Measurements from ENCODE around the gene PDE6D. TPM values are rescaled to one million over a fixed set of nuclear protein-coding genes. Genes with fewer than 3 reads are reported as not detected.
A peak's percentile ranks its signal among the peaks of the same experiment; 100 is the strongest.

PDE6D gene
- total and polyA plus RNA-seq, 2 of the 13 experiments (the other 11 are each of a cell fraction or from before 2014, with no cell fraction given) = 14.1 to 23.2 TPM

DNA sequence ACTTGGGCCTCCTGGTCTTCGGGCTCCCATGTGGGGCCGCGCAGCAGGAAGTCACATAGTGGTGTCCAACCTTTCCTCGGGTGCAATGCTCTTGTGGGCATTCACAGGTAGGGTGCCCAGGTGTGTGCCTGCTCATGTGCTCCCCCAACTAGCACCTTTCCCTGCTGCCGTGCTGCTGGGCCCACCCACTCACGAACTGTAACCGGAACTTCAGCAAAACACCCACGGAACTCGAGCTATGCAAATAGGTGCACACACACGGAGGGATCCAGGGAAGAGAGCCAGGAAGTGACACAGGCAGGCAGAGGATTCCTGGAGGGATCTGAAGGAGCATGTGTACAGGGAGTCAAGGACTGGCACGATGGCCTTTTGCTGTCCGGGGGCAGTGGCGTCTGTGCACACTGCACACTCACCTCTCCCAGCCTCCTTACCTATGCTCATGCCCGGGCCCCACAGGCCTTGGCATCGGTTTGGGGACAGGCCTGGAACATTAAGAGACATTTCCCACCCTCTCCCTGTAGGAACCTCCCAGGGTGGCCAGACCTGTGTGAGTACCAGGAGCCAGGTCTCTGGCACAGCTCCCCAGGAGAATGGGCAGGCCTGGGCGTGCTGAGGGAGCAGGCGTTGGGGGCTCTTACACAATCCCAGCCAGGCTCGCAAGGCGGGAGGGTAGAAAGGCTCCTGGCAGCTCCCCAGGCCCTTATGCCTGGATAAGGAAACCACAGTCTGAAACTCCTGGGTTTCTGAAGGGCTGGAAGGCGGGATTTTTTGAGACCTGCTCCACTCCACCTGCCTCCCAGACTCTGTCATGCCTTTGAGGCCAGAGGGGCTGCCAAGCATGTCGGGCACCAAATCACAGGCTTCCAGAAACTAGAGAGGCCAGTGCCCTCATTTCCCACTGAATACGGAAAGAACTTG, 79.4 kb downstream of the PDE6D start (continued):
- TF ChIP-seq PHF5A (CRISPR knock-in tag; IDR thresholded peaks at IDR 0.05; ENCODE audit: low read depth, unreplicated experiment) (no peak), POGZ (CRISPR knock-in tag; IDR thresholded peaks at IDR 0.05) (peak; percentile 32; the same call in 1 of the 2 replicates), AFF4 (CRISPR knock-in tag; IDR thresholded peaks at IDR 0.05) (no peak), ZNF883 (CRISPR knock-in tag; IDR thresholded peaks at IDR 0.05; ENCODE audit: not compliant biosample characterization) (peak; percentile 74), MAFG (CRISPR knock-in tag; IDR thresholded peaks at IDR 0.05) (no peak), KDM5B (CRISPR knock-in tag; IDR thresholded peaks at IDR 0.05; ENCODE audit: borderline replicate concordance) (peak; percentile 55; the same call in 1 of the 2 replicates), EED (CRISPR knock-in tag; IDR thresholded peaks at IDR 0.05) (peak; percentile 62; the same call in 1 of the 2 replicates), ZNF34 (CRISPR knock-in tag; IDR thresholded peaks at IDR 0.05; ENCODE audit: borderline replicate concordance) (no peak), REL (CRISPR knock-in tag; conservative IDR thresholded peaks at IDR 0.05) (0 out of 2 replicates have a peak, but pooled peaks have one; percentile 13)
- TF ChIP-seq, protein P1, sequence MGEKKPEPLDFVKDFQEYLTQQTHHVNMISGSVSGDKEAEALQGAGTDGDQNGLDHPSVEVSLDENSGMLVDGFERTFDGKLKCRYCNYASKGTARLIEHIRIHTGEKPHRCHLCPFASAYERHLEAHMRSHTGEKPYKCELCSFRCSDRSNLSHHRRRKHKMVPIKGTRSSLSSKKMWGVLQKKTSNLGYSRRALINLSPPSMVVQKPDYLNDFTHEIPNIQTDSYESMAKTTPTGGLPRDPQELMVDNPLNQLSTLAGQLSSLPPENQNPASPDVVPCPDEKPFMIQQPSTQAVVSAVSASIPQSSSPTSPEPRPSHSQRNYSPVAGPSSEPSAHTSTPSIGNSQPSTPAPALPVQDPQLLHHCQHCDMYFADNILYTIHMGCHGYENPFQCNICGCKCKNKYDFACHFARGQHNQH (CRISPR knock-in tag; IDR thresholded peaks at IDR 0.05) = 0 out of 2 replicates have a peak, but pooled peaks have one; percentile 34
- TF ChIP-seq, protein P2, sequence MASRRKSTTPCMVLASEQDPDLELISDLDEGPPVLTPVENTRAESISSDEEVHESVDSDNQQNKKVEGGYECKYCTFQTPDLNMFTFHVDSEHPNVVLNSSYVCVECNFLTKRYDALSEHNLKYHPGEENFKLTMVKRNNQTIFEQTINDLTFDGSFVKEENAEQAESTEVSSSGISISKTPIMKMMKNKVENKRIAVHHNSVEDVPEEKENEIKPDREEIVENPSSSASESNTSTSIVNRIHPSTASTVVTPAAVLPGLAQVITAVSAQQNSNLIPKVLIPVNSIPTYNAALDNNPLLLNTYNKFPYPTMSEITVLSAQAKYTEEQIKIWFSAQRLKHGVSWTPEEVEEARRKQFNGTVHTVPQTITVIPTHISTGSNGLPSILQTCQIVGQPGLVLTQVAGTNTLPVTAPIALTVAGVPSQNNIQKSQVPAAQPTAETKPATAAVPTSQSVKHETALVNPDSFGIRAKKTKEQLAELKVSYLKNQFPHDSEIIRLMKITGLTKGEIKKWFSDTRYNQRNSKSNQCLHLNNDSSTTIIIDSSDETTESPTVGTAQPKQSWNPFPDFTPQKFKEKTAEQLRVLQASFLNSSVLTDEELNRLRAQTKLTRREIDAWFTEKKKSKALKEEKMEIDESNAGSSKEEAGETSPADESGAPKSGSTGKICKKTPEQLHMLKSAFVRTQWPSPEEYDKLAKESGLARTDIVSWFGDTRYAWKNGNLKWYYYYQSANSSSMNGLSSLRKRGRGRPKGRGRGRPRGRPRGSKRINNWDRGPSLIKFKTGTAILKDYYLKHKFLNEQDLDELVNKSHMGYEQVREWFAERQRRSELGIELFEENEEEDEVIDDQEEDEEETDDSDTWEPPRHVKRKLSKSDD (CRISPR knock-in tag; IDR thresholded peaks at IDR 0.05; ENCODE audit: low read depth) = 0 out of 2 replicates have a peak, but pooled peaks have one; percentile 44
- TF ChIP-seq, protein P3, sequence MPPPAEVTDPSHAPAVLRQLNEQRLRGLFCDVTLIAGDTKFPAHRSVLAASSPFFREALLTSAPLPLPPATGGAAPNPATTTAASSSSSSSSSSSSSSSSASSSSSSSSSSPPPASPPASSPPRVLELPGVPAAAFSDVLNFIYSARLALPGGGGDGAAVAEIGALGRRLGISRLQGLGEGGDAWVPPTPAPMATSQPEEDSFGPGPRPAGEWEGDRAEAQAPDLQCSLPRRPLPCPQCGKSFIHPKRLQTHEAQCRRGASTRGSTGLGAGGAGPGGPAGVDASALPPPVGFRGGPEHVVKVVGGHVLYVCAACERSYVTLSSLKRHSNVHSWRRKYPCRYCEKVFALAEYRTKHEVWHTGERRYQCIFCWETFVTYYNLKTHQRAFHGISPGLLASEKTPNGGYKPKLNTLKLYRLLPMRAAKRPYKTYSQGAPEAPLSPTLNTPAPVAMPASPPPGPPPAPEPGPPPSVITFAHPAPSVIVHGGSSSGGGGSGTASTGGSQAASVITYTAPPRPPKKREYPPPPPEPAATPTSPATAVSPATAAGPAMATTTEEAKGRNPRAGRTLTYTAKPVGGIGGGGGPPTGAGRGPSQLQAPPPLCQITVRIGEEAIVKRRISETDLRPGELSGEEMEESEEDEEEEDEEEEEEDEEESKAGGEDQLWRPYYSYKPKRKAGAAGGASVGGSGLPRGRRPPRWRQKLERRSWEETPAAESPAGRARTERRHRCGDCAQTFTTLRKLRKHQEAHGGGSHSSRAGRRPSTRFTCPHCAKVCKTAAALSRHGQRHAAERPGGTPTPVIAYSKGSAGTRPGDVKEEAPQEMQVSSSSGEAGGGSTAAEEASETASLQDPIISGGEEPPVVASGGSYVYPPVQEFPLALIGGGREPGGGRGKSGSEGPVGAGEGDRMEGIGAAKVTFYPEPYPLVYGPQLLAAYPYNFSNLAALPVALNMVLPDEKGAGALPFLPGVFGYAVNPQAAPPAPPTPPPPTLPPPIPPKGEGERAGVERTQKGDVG (CRISPR knock-in tag; IDR thresholded peaks at IDR 0.05; ENCODE audit: borderline replicate concordance) = 0 out of 2 replicates have a peak, but pooled peaks have one; percentile 38
- TF ChIP-seq, protein P4, sequence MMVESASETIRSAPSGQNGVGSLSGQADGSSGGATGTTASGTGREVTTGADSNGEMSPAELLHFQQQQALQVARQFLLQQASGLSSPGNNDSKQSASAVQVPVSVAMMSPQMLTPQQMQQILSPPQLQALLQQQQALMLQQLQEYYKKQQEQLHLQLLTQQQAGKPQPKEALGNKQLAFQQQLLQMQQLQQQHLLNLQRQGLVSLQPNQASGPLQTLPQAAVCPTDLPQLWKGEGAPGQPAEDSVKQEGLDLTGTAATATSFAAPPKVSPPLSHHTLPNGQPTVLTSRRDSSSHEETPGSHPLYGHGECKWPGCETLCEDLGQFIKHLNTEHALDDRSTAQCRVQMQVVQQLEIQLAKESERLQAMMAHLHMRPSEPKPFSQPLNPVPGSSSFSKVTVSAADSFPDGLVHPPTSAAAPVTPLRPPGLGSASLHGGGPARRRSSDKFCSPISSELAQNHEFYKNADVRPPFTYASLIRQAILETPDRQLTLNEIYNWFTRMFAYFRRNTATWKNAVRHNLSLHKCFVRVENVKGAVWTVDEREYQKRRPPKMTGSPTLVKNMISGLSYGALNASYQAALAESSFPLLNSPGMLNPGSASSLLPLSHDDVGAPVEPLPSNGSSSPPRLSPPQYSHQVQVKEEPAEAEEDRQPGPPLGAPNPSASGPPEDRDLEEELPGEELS (CRISPR knock-in tag; IDR thresholded peaks at IDR 0.05) = no peak
